ENCODE results near the gene TP53INP2.

The TP53INP2 gene

GRCh38 chr20:34746674-34747073, 42.5 kb downstream of the TP53INP2 start:
- TF ChIP-seq MAX (IDR thresholded peaks at IDR 0.05) (no peak), CREB1 (IDR thresholded peaks at IDR 0.05; ENCODE audit: low read depth) (no peak)

GRCh38 chr20:34747479-34747878, 43.3 kb downstream of the TP53INP2 start:
- no peak for TF ChIP-seq TAF1 (IDR thresholded peaks at IDR 0.05; ENCODE audit: low read depth)
- no peak for TF ChIP-seq REST (IDR thresholded peaks at IDR 0.05; ENCODE audit: low read depth)
- TF ChIP-seq CEBPB (IDR thresholded peaks at IDR 0.05), result no peak
- no peak for TF ChIP-seq TCF12 (IDR thresholded peaks at IDR 0.05; ENCODE audit: low read depth)
- TF ChIP-seq CREB1 (IDR thresholded peaks at IDR 0.05; ENCODE audit: low read depth), result no peak
- no peak for TF ChIP-seq NFIC (IDR thresholded peaks at IDR 0.05)
- TF ChIP-seq FOXM1 (IDR thresholded peaks at IDR 0.05; ENCODE audit: borderline replicate concordance, low read depth), result no peak
- no peak for TF ChIP-seq ZBTB7A (IDR thresholded peaks at IDR 0.05; ENCODE audit: low read depth)
- TF ChIP-seq EP300 (IDR thresholded peaks at IDR 0.05; ENCODE audit: borderline replicate concordance), result no peak
- no peak for TF ChIP-seq YY1 (IDR thresholded peaks at IDR 0.05; ENCODE audit: low read depth)
- TF ChIP-seq USF1 (IDR thresholded peaks at IDR 0.05), result no peak
- TF ChIP-seq RAD21 (IDR thresholded peaks at IDR 0.05; ENCODE audit: low read depth), result no peak

GRCh38 chr20:34748709-34749108, 44.6 kb downstream of the TP53INP2 start:
- TF ChIP-seq USF1 (IDR thresholded peaks at IDR 0.05), result no peak
- TF ChIP-seq NFIC (IDR thresholded peaks at IDR 0.05), result no peak
- TF ChIP-seq YY1 (IDR thresholded peaks at IDR 0.05; ENCODE audit: low read depth), result no peak
- TF ChIP-seq CREB1 (IDR thresholded peaks at IDR 0.05; ENCODE audit: low read depth), result no peak
- TF ChIP-seq ZBTB7A (IDR thresholded peaks at IDR 0.05; ENCODE audit: low read depth), result no peak
- no peak for TF ChIP-seq REST (IDR thresholded peaks at IDR 0.05; ENCODE audit: low read depth)
- no peak for TF ChIP-seq MAX (IDR thresholded peaks at IDR 0.05)
- no peak for TF ChIP-seq EGR1 (IDR thresholded peaks at IDR 0.05)
- TF ChIP-seq CEBPB (IDR thresholded peaks at IDR 0.05), result no peak
- no peak for TF ChIP-seq FOXM1 (IDR thresholded peaks at IDR 0.05; ENCODE audit: borderline replicate concordance, low read depth)
- no peak for TF ChIP-seq TAF1 (IDR thresholded peaks at IDR 0.05; ENCODE audit: low read depth)
- no peak for TF ChIP-seq TEAD4 (IDR thresholded peaks at IDR 0.05)
- no peak for TF ChIP-seq RAD21 (IDR thresholded peaks at IDR 0.05; ENCODE audit: low read depth)
- TF ChIP-seq TCF12 (IDR thresholded peaks at IDR 0.05; ENCODE audit: low read depth), result no peak

GRCh38 chr20:34750484-34750883, 46.3 kb downstream of the TP53INP2 start:
- TF ChIP-seq CEBPB (IDR thresholded peaks at IDR 0.05), result no peak

GRCh38 chr20:34751453-34751852, 47.3 kb downstream of the TP53INP2 start:
- no peak for TF ChIP-seq TEAD4 (IDR thresholded peaks at IDR 0.05)

- no peak for TF ChIP-seq EP300 (IDR thresholded peaks at IDR 0.05; ENCODE audit: borderline replicate concordance)
- no peak for TF ChIP-seq NFIC (IDR thresholded peaks at IDR 0.05)
- TF ChIP-seq ZBTB7A (IDR thresholded peaks at IDR 0.05; ENCODE audit: low read depth), result no peak
- no peak for TF ChIP-seq CREB1 (IDR thresholded peaks at IDR 0.05; ENCODE audit: low read depth)
- no peak for TF ChIP-seq EGR1 (IDR thresholded peaks at IDR 0.05)
- TF ChIP-seq USF1 (IDR thresholded peaks at IDR 0.05), result no peak
- TF ChIP-seq REST (IDR thresholded peaks at IDR 0.05; ENCODE audit: low read depth), result no peak
- no peak for TF ChIP-seq TEAD4 (IDR thresholded peaks at IDR 0.05)
- no peak for TF ChIP-seq TCF12 (IDR thresholded peaks at IDR 0.05; ENCODE audit: low read depth)
- no peak for TF ChIP-seq TAF1 (IDR thresholded peaks at IDR 0.05; ENCODE audit: low read depth)
- no peak for TF ChIP-seq CEBPB (IDR thresholded peaks at IDR 0.05)
- TF ChIP-seq FOXM1 (IDR thresholded peaks at IDR 0.05; ENCODE audit: borderline replicate concordance, low read depth), result no peak
- no peak for TF ChIP-seq YY1 (IDR thresholded peaks at IDR 0.05; ENCODE audit: low read depth)
- TF ChIP-seq RAD21 (IDR thresholded peaks at IDR 0.05; ENCODE audit: low read depth), result no peak
- TF ChIP-seq MAX (IDR thresholded peaks at IDR 0.05), result no peak
Observed at GRCh38 chr20:34753706-34754461, 49.7 kb downstream of the TP53INP2 start.

Data from Ishikawa (cell line).